H1 (cell line): ENCODE results near the gene GNAS. TPM values are rescaled to one million over a fixed set of nuclear protein-coding genes. Genes with fewer than 3 reads are reported as not detected.

Experiments used
- CTCF ChIA-PET: fragments of 300-600 bp; sonication (Branson Sonifier 250); formaldehyde crosslinking; loops from one replicate; lab custom pipeline; 2021; ENCODE audit not compliant: partially characterized antibody; lab: Charles Lee
- POLR2A ChIA-PET: fragments of 300-600 bp; sonication (Branson Sonifier 250); formaldehyde crosslinking; loops from one replicate; lab custom pipeline; 2021; ENCODE audit warnings: inconsistent platforms; ENCODE audit not compliant: partially characterized antibody; lab: Charles Lee
- DNase-seq, 2 experiments: peaks; one replicate each; pipeline versions ENCODE4 v3.0.0 to v3.0.0-alpha.2; 2010 to 2022; ENCODE audit warnings: low spot score in 2 of 2, low read depth in 1 of 2, mixed read lengths in 1 of 2
- FAIRE-seq: peaks from 2 replicates; lab custom pipeline; 2011; peaks lifted over from hg19 to GRCh38; lab: Jason Lieb, UNC
- H2AFZ ChIP-seq: 2 replicates; pipeline ENCODE4 v1.8.1; 2012; ENCODE audit warnings: low read length, inconsistent platforms
- H2AK5ac ChIP-seq: 2 replicates; pipeline ENCODE4 v1.6.1; 2013; ENCODE audit warnings: low read depth, low read length
- H2BK120ac ChIP-seq: replicated peaks from 2 replicates; pipeline ENCODE3; 2013; ENCODE audit warnings: low read depth, low read length, inconsistent platforms
- H2BK12ac ChIP-seq: 2 replicates; pipeline ENCODE4 v1.6.1; 2013; ENCODE audit warnings: low read depth, low read length
- H2BK15ac ChIP-seq: 2 replicates; pipeline ENCODE4 v1.6.1; 2013; ENCODE audit warnings: low read length
- H2BK20ac ChIP-seq: 2 replicates; pipeline ENCODE4 v1.6.1; 2013; ENCODE audit warnings: low read length
- H2BK5ac ChIP-seq: 2 replicates; pipeline ENCODE4 v1.6.1; 2013; ENCODE audit warnings: low read depth, low read length
- H3K14ac ChIP-seq: 2 replicates; pipeline ENCODE4 v1.6.1; 2013; ENCODE audit warnings: inconsistent platforms; ENCODE audit not compliant: insufficient read length
- H3K18ac ChIP-seq: 2 replicates; pipeline ENCODE4 v1.6.1; 2013; ENCODE audit warnings: low read length; ENCODE audit errors: extremely low read depth
- H3K23ac ChIP-seq: 2 replicates; pipeline ENCODE4 v1.6.1; 2013; ENCODE audit warnings: inconsistent platforms; ENCODE audit not compliant: insufficient read length
- H3K23me2 ChIP-seq: 2 replicates; pipeline ENCODE4 v1.6.1; 2013; ENCODE audit warnings: low read depth, low read length
- H3K27ac ChIP-seq: 2 replicates; pipeline ENCODE4 v1.6.1; 2011; ENCODE audit warnings: low read depth, low read length, inconsistent platforms
- H3K27me3 ChIP-seq, 4 experiments: replicated peaks in 1 of 4; 1 replicate in 1 of 4; 2 replicates in 3 of 4; pipeline versions ENCODE4 v1.6.1 to v1.8.1; 2011 to 2013; ENCODE audit warnings: low read length in 3 of 4, mild to moderate bottlenecking in 3 of 4, inconsistent platforms in 2 of 4, mixed read lengths in 2 of 4, moderate library complexity in 1 of 4; ENCODE audit not compliant: control insufficient read depth in 3 of 4, insufficient read depth in 3 of 4; ENCODE audit errors: extremely low read depth in 1 of 4
- H3K36me3 ChIP-seq, 4 experiments: 2 replicates each; pipeline versions ENCODE4 v1.6.1 to v1.8.1; 2011 to 2013; ENCODE audit warnings: mild to moderate bottlenecking in 4 of 4, low read length in 3 of 4, moderate library complexity in 2 of 4, control low read depth in 1 of 4, inconsistent platforms in 1 of 4; ENCODE audit not compliant: insufficient read depth in 4 of 4, control insufficient read depth in 2 of 4
- H3K4ac ChIP-seq: replicated peaks from 2 replicates; pipeline ENCODE3; 2013; ENCODE audit warnings: low read length, low read depth, mixed read lengths, inconsistent platforms; ENCODE audit not compliant: insufficient read length
- H3K4me1 ChIP-seq, 4 experiments: replicated peaks in 1 of 4; 1 replicate in 1 of 4; 2 replicates in 3 of 4; pipeline versions ENCODE4 v1.6.1 to v1.8.1; 2011 to 2013; ENCODE audit warnings: low read length in 3 of 4, inconsistent platforms in 2 of 4, mixed read lengths in 1 of 4; ENCODE audit not compliant: insufficient read depth in 4 of 4, control insufficient read depth in 3 of 4
- H3K4me2 ChIP-seq, 2 experiments: 2 replicates each; pipeline versions ENCODE4 v1.6.1 to v1.8.1; 2011 to 2013; ENCODE audit warnings: low read depth in 2 of 2, low read length in 2 of 2, control low read depth in 1 of 2, inconsistent platforms in 1 of 2, mild to moderate bottlenecking in 1 of 2; ENCODE audit not compliant: insufficient read depth in 1 of 2
- H3K4me3 ChIP-seq, 4 experiments: fragments of 200-600, 300-600 bp in 1 of 4; sonication (generic), shearing (Covaris generic), sonication (Bioruptor Twin) in 1 of 4; 2 replicates each; pipeline versions ENCODE4 v1.5.1 to v1.8.1; 2011 to 2016; ENCODE audit warnings: low read length in 4 of 4, low read depth in 3 of 4, control low read depth in 2 of 4, inconsistent platforms in 2 of 4, mild to moderate bottlenecking in 2 of 4, mixed read lengths in 1 of 4, moderate library complexity in 1 of 4; ENCODE audit not compliant: insufficient read depth in 2 of 4; ENCODE audit errors: extremely low read depth in 1 of 4
- H3K56ac ChIP-seq: replicated peaks from 2 replicates; pipeline ENCODE3; 2013; ENCODE audit warnings: low read depth, mild to moderate bottlenecking, mixed read lengths, low read length, inconsistent platforms; ENCODE audit not compliant: insufficient read length
- H3K79me1 ChIP-seq: 2 replicates; pipeline ENCODE4 v1.6.1; 2013; ENCODE audit warnings: low read depth, low read length, control low read depth
- H3K79me2 ChIP-seq, 2 experiments: 2 replicates each; pipeline versions ENCODE4 v1.6.1 to v1.8.1; 2012 to 2013; ENCODE audit warnings: low read length in 2 of 2, mild to moderate bottlenecking in 2 of 2, inconsistent platforms in 1 of 2; ENCODE audit not compliant: insufficient read depth in 2 of 2, control insufficient read depth in 1 of 2
- H3K9ac ChIP-seq, 4 experiments: replicated peaks in 1 of 4; 1 replicate in 1 of 4; 2 replicates in 3 of 4; pipeline versions ENCODE4 v1.6.1 to v1.8.1; 2011 to 2013; ENCODE audit warnings: low read depth in 3 of 4, low read length in 3 of 4, control low read depth in 2 of 4, mild to moderate bottlenecking in 2 of 4, moderate library complexity in 2 of 4, inconsistent platforms in 1 of 4; ENCODE audit errors: extremely low read depth in 1 of 4
- H3K9me3 ChIP-seq, 2 experiments: 2 replicates each; pipeline versions ENCODE4 v1.6.1 to v1.8.1; 2012 to 2013; ENCODE audit warnings: mild to moderate bottlenecking in 2 of 2, moderate library complexity in 2 of 2, control low read depth in 1 of 2, inconsistent platforms in 1 of 2, low read depth in 1 of 2, low read length in 1 of 2, mixed read lengths in 1 of 2; ENCODE audit not compliant: insufficient read depth in 2 of 2
- H4K20me1 ChIP-seq, 2 experiments: replicated peaks in 1 of 2; 2 replicates each; pipeline versions ENCODE3 to v1.8.1; 2011 to 2013; ENCODE audit warnings: inconsistent platforms in 2 of 2, low read length in 2 of 2, mild to moderate bottlenecking in 1 of 2; ENCODE audit not compliant: insufficient read depth in 2 of 2, control insufficient read depth in 1 of 2
- H4K5ac ChIP-seq: 2 replicates; pipeline ENCODE4 v1.6.1; 2013; ENCODE audit warnings: low read length, low read depth, mixed read lengths, inconsistent platforms; ENCODE audit not compliant: insufficient read length
- H4K8ac ChIP-seq: 2 replicates; pipeline ENCODE4 v1.8.0; 2013; ENCODE audit warnings: mild to moderate bottlenecking, moderate library complexity, low read length, inconsistent platforms; ENCODE audit not compliant: insufficient read depth; ENCODE audit errors: extremely low read depth
- H4K91ac ChIP-seq: replicated peaks from 2 replicates; pipeline ENCODE3; 2013; ENCODE audit warnings: low read length, mixed read lengths, inconsistent platforms; ENCODE audit not compliant: insufficient read length
- SP4 ChIP-seq: IDR thresholded peaks from 2 replicates; pipeline ENCODE4 v1.6.1; 2012; ENCODE audit warnings: low read length, inconsistent platforms
- WGBS, 2 experiments: shearing (Covaris generic) in 1 of 2; methylation state at CpG; one replicate each; pipeline versions ENCODE4 v1.1.6 to v1.1.7; 2013 to 2015; ENCODE audit warnings: low lambda C conversion rate in 2 of 2, mixed read lengths in 2 of 2, inconsistent platforms in 1 of 2, low coverage in 1 of 2, missing lambda C conversion rate in 1 of 2; ENCODE audit not compliant: insufficient replicate concordance in 2 of 2, insufficient coverage in 1 of 2, insufficient read length in 1 of 2; ENCODE audit errors: extremely low coverage in 1 of 2, missing lambda C conversion rate in 1 of 2; 5-methylcytosine and 5-hydroxymethylcytosine counted together
- polyA plus RNA-seq, 7 experiments: library from polyadenylated mRNA; depleted of rRNA in 3 of 7; stranded (reverse) in 5 of 7; unstranded in 2 of 7; fragments of >200 nt in 5 of 7; fragments of 200-250 nt in 2 of 7; gene quantifications; 1 replicate in 5 of 7; 2 replicates in 1 of 7; 4 replicates in 1 of 7; pipeline versions ENCODE4 v1.2.1 to v1.2.3, GENCODE V29; 2011 to 2013; ENCODE audit warnings: missing spikeins in 2 of 7, mixed read lengths in 2 of 7
- total RNA-seq: library from RNA; stranded (reverse); fragmentation: NEBNext Ultra II Directional; extraction: Animal tissue kit (Norgen Biotek cat#: 25700); gene quantifications from 2 replicates; pipeline ENCODE4 v1.2.1, GENCODE V29; 2021

GNAS gene
- total and polyA plus RNA-seq, 2 of the 8 experiments (the other 6 are each of a cell fraction or from before 2014, with no cell fraction given), result 989 to 1,613 TPM

DNA sequence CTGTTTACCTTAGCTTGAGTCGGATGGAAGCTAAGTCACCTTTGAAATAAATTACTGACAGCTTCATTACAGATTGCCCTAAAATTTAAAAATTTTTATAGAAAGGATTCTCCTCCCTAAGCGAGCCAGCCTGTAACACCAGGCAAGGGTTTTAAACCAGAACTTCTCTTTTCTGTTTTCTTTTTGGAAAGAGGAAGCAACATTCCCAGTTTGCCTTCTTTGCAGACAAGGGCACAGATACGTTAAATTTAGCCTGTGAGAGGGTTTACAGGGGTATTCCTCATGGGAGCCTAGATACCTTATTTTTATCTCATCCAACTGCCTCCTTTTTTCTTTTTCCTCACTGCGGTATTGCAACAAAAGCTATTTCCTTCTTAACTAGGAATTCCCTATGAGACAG, 45.0 kb downstream of the GNAS start:
- Histone ChIP-seq H2BK12ac (no peak overlapping the region), H3K4me1 (peaks cover 13 to 38% (median 31%) of the 10 kb centered on the region in 4 experiments), H3K18ac (no peak overlapping the region), H3K27ac (no peak overlapping the region), H3K79me2 (peaks cover 14 to 100% of the 10 kb centered on the region in 2 experiments; a peak in 3 of 4 replicates), H2BK5ac (no peak overlapping the region), H2BK15ac (no peak overlapping the region), H2AFZ (no peak overlapping the region)
- CTCF ChIA-PET, result interaction anchor here (0.6 to 1.6 kb wide), 3 partner anchors 10 to 570 kb away, joined by 3 read pairs; no protein-coding TSS in a partner anchor
- DNase-seq, result no peak
- TF ChIP-seq SP4, result no peak
- TF ChIP-seq, all 59 proteins: peak for 0
- Histone ChIP-seq H3K36me3 (peaks cover 2 to 34% (median 6%) of the 10 kb centered on the region in 4 experiments; a peak in 5 of 8 replicates), H2BK20ac (no peak overlapping the region), H3K4me2 (peak overlapping the region in 1 of 2 experiments; percentile 62; a peak in 1 of 4 replicates), H3K9me3 (no peaks in the 10 kb centered on the region), H4K5ac (no peak overlapping the region), H4K20me1 (peaks cover 14 to 42% of the 10 kb centered on the region in 2 experiments), H3K4ac (no peak overlapping the region), H2AK5ac (no peak overlapping the region), H3K23me2 (no peaks in the 10 kb centered on the region; the same call in 1 of the 2 replicates), H3K56ac (no peak overlapping the region), H3K14ac (no peak overlapping the region), H2BK120ac (no peak overlapping the region), H4K91ac (no peak overlapping the region), H3K79me1 (peaks cover 6% of the 10 kb centered on the region), H3K23ac (no peak overlapping the region), H3K9ac (no peak overlapping the region), H3K27me3 (no peaks in the 10 kb centered on the region), H4K8ac (no peak overlapping the region), H3K4me3 (no peak overlapping the region)
- WGBS, 2 experiments, result 87% methylated on average over 4 of the region's 4 CpGs; no CpG with 5 or more reads in 1 of the 2 experiments
- POLR2A ChIA-PET, result interaction anchor here (0.8 to 4.4 kb wide), 12 partner anchors 8 to 135 kb away, joined by 3 to 37 read pairs (median 4); partner anchors contain the start of genes ATP5F1E and GNAS
- no peak for FAIRE-seq
